ENCODE measurements around the gene CCDC24.

GRCh38 chr1:44032170-44032790, 40.9 kb downstream of the CCDC24 start:
- TF ChIP-seq RAD21 (CRISPR knock-in tag; conservative IDR thresholded peaks at IDR 0.05 in 1 of 2, IDR thresholded peaks at IDR 0.05 in 1 of 2): no peak
- TF ChIP-seq ILK (tag; IDR thresholded peaks at IDR 0.05; ENCODE audit: borderline replicate concordance, low read depth): no peak
- TF ChIP-seq, protein P1, sequence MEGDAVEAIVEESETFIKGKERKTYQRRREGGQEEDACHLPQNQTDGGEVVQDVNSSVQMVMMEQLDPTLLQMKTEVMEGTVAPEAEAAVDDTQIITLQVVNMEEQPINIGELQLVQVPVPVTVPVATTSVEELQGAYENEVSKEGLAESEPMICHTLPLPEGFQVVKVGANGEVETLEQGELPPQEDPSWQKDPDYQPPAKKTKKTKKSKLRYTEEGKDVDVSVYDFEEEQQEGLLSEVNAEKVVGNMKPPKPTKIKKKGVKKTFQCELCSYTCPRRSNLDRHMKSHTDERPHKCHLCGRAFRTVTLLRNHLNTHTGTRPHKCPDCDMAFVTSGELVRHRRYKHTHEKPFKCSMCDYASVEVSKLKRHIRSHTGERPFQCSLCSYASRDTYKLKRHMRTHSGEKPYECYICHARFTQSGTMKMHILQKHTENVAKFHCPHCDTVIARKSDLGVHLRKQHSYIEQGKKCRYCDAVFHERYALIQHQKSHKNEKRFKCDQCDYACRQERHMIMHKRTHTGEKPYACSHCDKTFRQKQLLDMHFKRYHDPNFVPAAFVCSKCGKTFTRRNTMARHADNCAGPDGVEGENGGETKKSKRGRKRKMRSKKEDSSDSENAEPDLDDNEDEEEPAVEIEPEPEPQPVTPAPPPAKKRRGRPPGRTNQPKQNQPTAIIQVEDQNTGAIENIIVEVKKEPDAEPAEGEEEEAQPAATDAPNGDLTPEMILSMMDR (IDR thresholded peaks at IDR 0.05 in 2 of 3, conservative IDR thresholded peaks at IDR 0.05 in 1 of 3; ENCODE audit: insufficient read depth in 2 of 3, low read depth in 1 of 3, low read length in 3 of 3): no peak
- TF ChIP-seq SOX6 (IDR thresholded peaks at IDR 0.05): no peak
- TF ChIP-seq, protein P2, sequence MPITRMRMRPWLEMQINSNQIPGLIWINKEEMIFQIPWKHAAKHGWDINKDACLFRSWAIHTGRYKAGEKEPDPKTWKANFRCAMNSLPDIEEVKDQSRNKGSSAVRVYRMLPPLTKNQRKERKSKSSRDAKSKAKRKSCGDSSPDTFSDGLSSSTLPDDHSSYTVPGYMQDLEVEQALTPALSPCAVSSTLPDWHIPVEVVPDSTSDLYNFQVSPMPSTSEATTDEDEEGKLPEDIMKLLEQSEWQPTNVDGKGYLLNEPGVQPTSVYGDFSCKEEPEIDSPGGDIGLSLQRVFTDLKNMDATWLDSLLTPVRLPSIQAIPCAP (CRISPR knock-in tag; IDR thresholded peaks at IDR 0.05; ENCODE audit: borderline replicate concordance): no peak
- no peak for TF ChIP-seq ZNF384 (IDR thresholded peaks at IDR 0.05; ENCODE audit: low read depth, low read length)
- TF ChIP-seq ZNF212 (CRISPR knock-in tag; IDR thresholded peaks at IDR 0.05): no peak
